NT2/D1 (cell line): ENCODE results near the gene PUS7.
"Not testable (repeated sequence)": the region's sequence is repeated elsewhere in the genome, so short reads cannot be mapped to it uniquely, and the experiment has no call there.

Experiments
- DNase-seq: peaks from one replicate; pipeline ENCODE4 v3.0.0-alpha.2; 2011; ENCODE audit warnings: low read depth, low spot score
- H3K27me3 ChIP-seq: 2 replicates; pipeline ENCODE4 v1.6.0; 2011; ENCODE audit warnings: mild to moderate bottlenecking; ENCODE audit not compliant: insufficient read length, insufficient read depth
- H3K36me3 ChIP-seq: 2 replicates; pipeline ENCODE4 v1.6.1; 2011; ENCODE audit warnings: mild to moderate bottlenecking, low read length, mixed read lengths; ENCODE audit not compliant: insufficient read depth, insufficient read length
- H3K4me1 ChIP-seq: 2 replicates; pipeline ENCODE4 v1.5.1; 2011; ENCODE audit not compliant: insufficient read depth, insufficient read length
- H3K4me3 ChIP-seq: 2 replicates; pipeline ENCODE4 v1.5.1; 2011; ENCODE audit warnings: low read depth; ENCODE audit not compliant: insufficient read length
- H3K9ac ChIP-seq: 2 replicates; pipeline ENCODE4 v1.6.0; 2011; ENCODE audit warnings: low read depth; ENCODE audit not compliant: insufficient read length
- H3K9me3 ChIP-seq: 2 replicates; pipeline ENCODE4 v1.5.1; 2011; ENCODE audit warnings: mild to moderate bottlenecking, low read length; ENCODE audit not compliant: insufficient read depth
- SUZ12 ChIP-seq: IDR thresholded peaks from 2 replicates; pipeline ENCODE4 v1.6.1; 2011; ENCODE audit not compliant: insufficient read length, insufficient read depth; ENCODE audit errors: extremely low read depth
- YY1 ChIP-seq: IDR thresholded peaks from 2 replicates; pipeline ENCODE4 v1.6.1; 2011; ENCODE audit not compliant: insufficient read length, insufficient read depth
- ZNF274 ChIP-seq: IDR thresholded peaks from 2 replicates; pipeline ENCODE4 v1.6.1; 2011; ENCODE audit warnings: mild to moderate bottlenecking, low read depth, low read length

PUS7 gene

DNA sequence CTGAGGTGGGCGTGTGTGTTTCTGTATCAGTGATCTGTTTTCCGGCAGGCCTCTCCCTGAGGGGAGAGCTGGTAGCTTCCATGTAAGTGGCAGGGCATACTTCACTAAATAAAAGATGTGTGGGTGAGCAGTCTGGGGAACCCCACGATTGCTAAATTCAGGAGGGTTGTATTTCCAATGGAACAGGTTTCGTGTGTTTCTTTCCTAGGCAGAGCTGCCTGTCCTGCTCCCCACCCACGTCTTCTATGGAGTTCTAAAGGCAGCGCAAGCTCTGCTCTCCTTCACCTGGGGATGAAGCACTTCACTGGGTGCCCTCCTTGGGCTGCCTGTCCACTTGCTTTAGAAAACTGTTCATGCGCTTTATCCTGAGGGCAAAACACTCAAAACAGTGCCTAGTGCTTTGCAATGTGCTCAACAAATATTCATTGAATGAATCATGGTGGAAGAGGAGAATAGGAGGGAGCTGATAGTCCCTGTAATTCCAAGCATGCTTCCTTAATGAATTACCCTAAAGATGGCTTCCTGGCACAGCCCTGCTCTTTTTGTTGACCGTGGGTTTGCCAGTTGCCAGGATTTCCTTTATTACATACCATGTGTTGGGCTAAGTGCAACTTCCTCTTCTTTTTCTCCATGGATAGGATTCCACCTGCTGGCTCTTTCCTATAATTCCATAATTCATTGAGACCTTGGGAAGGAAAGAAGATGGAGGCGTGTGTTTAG is 82.7 kb downstream of the PUS7 start:
- Histone ChIP-seq H3K9me3 (no peaks in the 10 kb centered on the region), H3K4me3 (no peak overlapping the region), H3K9ac (no peak overlapping the region), H3K36me3 (no peaks in the 10 kb centered on the region), H3K27me3 (no peaks in the 10 kb centered on the region), H3K4me1 (peaks cover 3% of the 10 kb centered on the region)
- no peak for TF ChIP-seq SUZ12
- TF ChIP-seq ZNF274 = no peak
- TF ChIP-seq YY1 = no peak
- DNase-seq = no peak

DNA sequence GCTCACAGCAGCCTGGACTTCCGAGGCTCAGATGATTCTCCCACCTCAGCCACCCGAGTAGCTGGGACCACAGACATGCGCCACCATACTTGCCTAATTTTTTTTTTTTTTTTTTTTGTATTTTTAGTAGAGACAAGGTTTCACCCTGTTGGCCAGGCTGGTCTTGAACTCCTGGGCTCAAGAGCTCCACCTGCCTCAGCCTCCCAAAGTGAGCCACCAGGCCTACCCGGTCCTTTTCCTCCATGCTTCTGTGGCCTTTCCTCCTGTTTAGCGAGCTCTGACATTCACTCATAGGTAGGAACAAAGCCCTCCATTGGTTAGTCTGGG is 83.3 kb downstream of the PUS7 start:
- Histone ChIP-seq H3K9ac (no peak overlapping the region), H3K36me3 (no peaks in the 10 kb centered on the region), H3K4me1 (peaks cover 3% of the 10 kb centered on the region), H3K9me3 (no peaks in the 10 kb centered on the region), H3K27me3 (no peaks in the 10 kb centered on the region), H3K4me3 (no peak overlapping the region)
- no peak for DNase-seq
- TF ChIP-seq ZNF274 (no peak), YY1 (no peak), SUZ12 (no peak)

DNA sequence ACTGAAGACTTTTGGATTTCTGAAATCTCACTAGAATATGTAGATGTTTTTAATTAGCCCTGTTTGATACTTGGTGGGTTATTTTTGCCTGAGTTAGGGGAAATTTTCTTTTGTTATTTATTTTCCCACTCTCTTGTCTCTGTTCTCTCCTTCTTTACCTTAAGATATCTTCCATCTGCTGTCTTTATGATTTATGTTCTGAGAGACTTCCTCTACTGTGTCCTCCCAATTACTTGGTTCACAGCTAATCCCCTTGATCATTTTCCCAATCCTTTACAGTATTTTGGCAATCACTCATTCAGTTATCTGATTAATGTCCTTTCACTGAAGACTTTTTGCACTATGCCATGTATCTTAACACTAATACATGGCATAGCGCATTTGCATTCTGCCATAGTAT is 83.8 kb downstream of the PUS7 start:
- H3K9me3 ChIP-seq = no peaks in the 10 kb centered on the region
- DNase-seq = no peak
- peaks cover 3% of the 10 kb centered on the region for H3K4me1 ChIP-seq
- H3K9ac ChIP-seq = no peak overlapping the region
- TF ChIP-seq YY1 (no peak), ZNF274 (no peak), SUZ12 (no peak)
- no peaks in the 10 kb centered on the region for H3K27me3 ChIP-seq
- H3K4me3 ChIP-seq = no peak overlapping the region
- no peaks in the 10 kb centered on the region for H3K36me3 ChIP-seq

DNA sequence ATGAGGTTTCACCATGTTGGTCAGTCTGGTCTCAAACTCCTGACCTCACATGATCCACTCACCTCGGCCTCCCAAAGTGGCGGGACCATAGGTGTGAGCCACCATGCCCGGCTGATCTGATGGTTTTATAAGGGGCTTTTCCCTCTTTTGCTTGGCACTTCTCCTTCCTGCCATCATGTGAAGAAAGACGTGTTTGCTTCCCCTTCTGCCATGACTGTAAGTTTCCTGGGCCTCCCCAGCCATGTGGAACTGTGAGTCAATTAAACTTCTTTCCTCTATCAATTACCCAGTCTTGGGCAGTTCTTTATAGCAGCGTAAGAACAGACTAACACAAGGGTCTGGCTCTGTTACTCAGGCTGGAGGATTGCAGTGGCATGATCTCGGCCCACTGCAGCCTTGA is 84.7 kb downstream of the PUS7 start:
- not testable (repeated sequence) for H3K36me3 ChIP-seq, H3K27me3 ChIP-seq, H3K4me3 ChIP-seq, H3K9ac ChIP-seq, H3K4me1 ChIP-seq, H3K9me3 ChIP-seq, DNase-seq

DNA sequence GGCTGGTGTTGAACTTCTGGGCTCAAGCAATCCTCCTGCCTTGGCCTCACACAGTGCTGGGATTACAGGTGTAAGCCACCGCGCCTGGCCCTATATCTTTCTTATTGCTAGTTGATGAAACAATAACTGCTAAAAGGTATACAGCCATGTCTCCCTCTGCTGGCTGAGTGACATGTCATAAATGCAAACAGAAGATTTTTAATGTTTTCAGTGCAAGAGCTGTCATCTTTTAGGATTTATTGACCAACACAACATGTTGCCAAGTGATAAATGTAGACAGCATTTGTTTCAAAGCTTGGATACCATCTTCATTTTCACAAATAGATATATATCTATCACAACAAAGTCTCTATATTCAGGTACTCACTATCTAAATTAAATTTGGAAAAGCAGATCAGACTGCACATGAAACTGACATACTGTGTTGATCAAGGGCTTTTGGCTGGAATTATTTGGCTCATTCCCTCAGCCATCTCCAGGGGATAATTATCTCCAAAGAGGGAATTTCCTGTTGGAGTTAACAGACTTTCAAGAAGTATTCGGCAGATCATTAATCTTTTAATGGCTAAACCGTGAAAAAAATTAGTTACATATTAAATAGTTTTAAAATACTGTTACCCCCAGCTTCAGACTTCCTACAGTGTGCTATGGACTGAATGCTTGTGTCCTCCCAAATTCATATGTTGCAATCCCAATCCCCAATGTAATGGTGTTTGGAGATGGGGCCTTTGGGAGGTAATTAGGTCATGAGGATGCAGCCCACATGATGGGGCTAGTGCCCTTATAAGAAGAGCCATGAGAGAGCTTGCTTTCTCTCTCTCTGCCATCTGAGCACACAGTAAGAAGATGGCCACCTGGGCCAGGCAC is 92.1 kb downstream of the PUS7 start:
- no peaks in the 10 kb centered on the region for H3K9me3 ChIP-seq
- H3K36me3 ChIP-seq = no peaks in the 10 kb centered on the region
- no peak overlapping the region for H3K9ac ChIP-seq
- DNase-seq = no peak
- no peak for TF ChIP-seq YY1
- no peak for TF ChIP-seq ZNF274
- no peak for TF ChIP-seq SUZ12
- H3K4me1 ChIP-seq = no peaks in the 10 kb centered on the region
- no peaks in the 10 kb centered on the region for H3K27me3 ChIP-seq
- no peak overlapping the region for H3K4me3 ChIP-seq

DNA sequence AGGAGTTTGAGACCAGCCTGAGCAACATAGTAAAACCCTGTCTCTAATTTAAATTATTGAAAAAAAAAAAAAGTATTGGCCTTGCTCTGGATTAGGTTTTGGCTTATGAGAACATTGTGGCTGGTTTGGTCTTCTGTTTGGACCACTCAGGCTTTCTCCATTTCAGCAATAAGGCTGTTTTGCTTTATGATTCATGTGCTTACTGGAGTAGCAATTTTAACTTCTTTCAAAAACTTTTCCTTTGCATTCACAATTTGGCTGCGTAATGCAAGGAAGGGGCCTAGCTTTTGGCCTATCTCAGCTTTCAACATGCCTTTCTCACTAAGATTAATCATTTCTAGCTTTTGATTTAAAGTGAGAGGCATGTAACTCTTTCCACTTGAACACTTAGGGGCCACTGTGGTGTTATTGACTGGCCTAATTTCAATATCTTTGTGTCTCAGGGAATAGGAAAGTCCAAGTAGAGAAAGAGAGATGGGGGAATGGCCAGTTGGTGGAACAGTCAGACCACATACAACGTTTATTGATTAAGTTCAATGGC is 95.4 kb downstream of the PUS7 start:
- H3K9ac ChIP-seq = no peak overlapping the region
- H3K36me3 ChIP-seq = no peaks in the 10 kb centered on the region
- TF ChIP-seq YY1 = no peak

DNA sequence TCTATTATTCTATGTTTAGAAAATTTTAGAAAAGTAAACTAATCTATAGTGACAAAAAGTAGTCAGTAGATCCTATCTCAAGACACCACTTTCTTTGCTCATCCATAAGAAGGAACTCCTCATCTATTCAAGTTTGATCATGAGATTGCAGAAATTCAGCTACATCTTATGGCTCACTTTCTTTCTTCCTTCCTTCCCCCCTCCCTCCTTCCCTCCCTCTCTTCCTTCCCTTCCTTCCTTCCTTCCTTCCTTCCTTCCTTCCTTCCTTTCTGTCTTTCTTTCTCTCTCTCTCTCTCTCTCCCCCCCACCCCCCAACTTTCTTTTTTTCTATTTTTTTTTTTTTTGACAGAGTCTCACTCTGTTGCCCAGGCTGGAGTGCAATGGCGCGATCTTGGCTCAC is 98.1 kb downstream of the PUS7 start:
- H3K9me3 ChIP-seq = no peaks in the 10 kb centered on the region
- no peak overlapping the region for H3K4me3 ChIP-seq
- no peaks in the 10 kb centered on the region for H3K27me3 ChIP-seq
- TF ChIP-seq YY1 = no peak
- TF ChIP-seq ZNF274 = no peak
- TF ChIP-seq SUZ12 = no peak
- no peak for DNase-seq
- H3K36me3 ChIP-seq = no peaks in the 10 kb centered on the region
- no peak overlapping the region for H3K9ac ChIP-seq
- no peaks in the 10 kb centered on the region for H3K4me1 ChIP-seq

More for the DNA sequence above, 95.4 kb downstream of the PUS7 start:
- Histone ChIP-seq H3K4me3 (no peak overlapping the region), H3K9me3 (no peaks in the 10 kb centered on the region), H3K27me3 (no peaks in the 10 kb centered on the region), H3K4me1 (no peaks in the 10 kb centered on the region)
- DNase-seq = no peak
